ENCODE measurements around the gene KCNQ1.

The KCNQ1 gene

DNA sequence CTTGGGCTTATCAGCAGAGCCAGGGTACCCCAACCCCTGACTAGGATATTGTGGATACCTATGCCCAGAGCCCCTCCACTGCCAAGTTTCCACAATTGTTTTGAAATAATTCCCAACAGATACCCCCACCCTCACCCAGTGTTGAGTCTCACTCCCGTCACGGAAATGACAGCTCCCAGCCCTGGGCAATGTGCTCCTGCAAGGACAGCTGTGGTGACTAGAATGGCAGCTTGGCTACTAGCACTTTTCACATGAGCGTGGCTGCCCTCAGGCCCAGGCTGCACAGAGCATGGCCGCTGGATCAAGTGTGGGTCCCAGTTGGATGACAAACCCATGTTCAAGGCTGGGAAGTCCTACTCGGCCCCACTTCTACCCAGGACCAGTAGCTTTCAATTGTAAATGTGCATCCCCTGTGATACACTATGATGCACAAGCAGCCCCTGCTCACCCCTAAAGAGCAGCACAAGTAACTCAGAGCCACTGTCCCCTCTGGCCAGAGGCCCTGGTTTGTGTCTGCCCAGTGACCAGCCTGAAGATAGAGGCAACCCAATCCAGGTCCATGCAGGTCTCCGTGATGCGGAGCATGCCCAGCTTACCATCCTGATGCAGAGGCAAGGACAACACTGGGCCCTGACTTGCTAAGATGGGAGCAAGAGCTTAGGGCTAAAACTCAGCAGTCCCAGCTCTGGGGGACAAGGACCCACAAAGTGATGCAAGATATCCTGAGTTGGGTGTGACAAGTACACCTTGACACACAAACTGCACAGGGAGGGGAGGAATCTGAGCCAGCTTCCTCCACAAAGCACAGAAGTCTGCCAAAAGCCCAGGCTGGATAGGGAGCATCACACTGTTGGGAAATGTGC, 241.8 kb downstream of the KCNQ1 start:
- peaks cover 10% of the 10 kb centered on the region for H3K36me3 ChIP-seq
- no peak for DNase-seq
- H3K4me3 ChIP-seq (ENCODE audit: low read depth, low read length) = no peak overlapping the region
- H3K27me3 ChIP-seq (ENCODE audit: insufficient read depth, low read depth, severe bottlenecking) = no peaks in the 10 kb centered on the region
- TF ChIP-seq, protein P1, sequence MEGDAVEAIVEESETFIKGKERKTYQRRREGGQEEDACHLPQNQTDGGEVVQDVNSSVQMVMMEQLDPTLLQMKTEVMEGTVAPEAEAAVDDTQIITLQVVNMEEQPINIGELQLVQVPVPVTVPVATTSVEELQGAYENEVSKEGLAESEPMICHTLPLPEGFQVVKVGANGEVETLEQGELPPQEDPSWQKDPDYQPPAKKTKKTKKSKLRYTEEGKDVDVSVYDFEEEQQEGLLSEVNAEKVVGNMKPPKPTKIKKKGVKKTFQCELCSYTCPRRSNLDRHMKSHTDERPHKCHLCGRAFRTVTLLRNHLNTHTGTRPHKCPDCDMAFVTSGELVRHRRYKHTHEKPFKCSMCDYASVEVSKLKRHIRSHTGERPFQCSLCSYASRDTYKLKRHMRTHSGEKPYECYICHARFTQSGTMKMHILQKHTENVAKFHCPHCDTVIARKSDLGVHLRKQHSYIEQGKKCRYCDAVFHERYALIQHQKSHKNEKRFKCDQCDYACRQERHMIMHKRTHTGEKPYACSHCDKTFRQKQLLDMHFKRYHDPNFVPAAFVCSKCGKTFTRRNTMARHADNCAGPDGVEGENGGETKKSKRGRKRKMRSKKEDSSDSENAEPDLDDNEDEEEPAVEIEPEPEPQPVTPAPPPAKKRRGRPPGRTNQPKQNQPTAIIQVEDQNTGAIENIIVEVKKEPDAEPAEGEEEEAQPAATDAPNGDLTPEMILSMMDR (IDR thresholded peaks at IDR 0.05; ENCODE audit: low read depth, low read length) = no peak
- H3K9me3 ChIP-seq (ENCODE audit: severe bottlenecking) = no peaks in the 10 kb centered on the region
- H3K27ac ChIP-seq = no peak overlapping the region

DNA sequence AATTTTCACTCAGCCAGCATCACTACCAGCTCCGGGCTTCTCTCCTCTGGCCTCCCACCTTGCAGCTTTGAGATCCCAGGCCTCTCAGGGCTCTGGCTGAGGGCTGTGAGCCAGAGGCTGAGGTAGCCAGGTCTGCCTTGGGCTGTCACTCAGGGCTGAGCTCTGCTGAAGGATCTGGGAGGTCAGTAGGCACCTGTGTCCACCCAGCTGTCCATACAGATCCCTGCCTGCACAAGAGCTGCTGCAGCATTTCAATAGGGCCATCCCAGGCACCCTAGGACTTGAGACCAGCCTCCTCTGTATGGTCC, 242.4 kb downstream of the KCNQ1 start:
- Histone ChIP-seq H3K4me3 (ENCODE audit: low read depth, low read length) (no peak overlapping the region), H3K9me3 (ENCODE audit: severe bottlenecking) (no peaks in the 10 kb centered on the region), H3K27ac (no peak overlapping the region), H3K36me3 (peaks cover 10% of the 10 kb centered on the region), H3K27me3 (ENCODE audit: insufficient read depth, low read depth, severe bottlenecking) (no peaks in the 10 kb centered on the region)
- no peak for DNase-seq
- TF ChIP-seq, protein P1 (IDR thresholded peaks at IDR 0.05; ENCODE audit: low read depth, low read length) = no peak

DNA sequence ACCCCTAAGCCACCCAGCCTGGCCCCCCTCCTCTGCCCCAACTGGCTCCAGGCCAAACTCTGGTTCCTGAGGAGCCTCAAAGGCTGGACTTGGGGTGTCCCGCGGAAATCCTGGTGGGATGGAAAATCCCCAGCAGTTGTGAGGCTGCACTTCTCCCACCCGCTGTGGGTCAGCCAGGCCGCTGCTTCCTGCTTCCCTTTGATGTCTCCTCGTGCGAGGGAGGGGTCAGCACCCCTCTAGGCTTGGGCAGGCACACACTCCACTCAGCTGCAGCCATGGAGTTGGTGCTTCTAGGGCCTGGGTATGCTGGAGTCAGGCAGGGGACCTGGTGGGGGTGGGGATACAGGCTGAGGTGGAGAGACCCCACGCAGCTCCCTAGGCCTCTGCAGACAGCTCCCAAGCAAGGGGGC, 243.0 kb downstream of the KCNQ1 start:
- Histone ChIP-seq H3K9me3 (ENCODE audit: severe bottlenecking) (no peaks in the 10 kb centered on the region), H3K27me3 (ENCODE audit: insufficient read depth, low read depth, severe bottlenecking) (no peaks in the 10 kb centered on the region), H3K4me3 (ENCODE audit: low read depth, low read length) (no peak overlapping the region), H3K36me3 (peaks cover 10% of the 10 kb centered on the region), H3K27ac (no peak overlapping the region)
- TF ChIP-seq, protein P1 (IDR thresholded peaks at IDR 0.05; ENCODE audit: low read depth, low read length) = no peak
- DNase-seq = no peak

DNA sequence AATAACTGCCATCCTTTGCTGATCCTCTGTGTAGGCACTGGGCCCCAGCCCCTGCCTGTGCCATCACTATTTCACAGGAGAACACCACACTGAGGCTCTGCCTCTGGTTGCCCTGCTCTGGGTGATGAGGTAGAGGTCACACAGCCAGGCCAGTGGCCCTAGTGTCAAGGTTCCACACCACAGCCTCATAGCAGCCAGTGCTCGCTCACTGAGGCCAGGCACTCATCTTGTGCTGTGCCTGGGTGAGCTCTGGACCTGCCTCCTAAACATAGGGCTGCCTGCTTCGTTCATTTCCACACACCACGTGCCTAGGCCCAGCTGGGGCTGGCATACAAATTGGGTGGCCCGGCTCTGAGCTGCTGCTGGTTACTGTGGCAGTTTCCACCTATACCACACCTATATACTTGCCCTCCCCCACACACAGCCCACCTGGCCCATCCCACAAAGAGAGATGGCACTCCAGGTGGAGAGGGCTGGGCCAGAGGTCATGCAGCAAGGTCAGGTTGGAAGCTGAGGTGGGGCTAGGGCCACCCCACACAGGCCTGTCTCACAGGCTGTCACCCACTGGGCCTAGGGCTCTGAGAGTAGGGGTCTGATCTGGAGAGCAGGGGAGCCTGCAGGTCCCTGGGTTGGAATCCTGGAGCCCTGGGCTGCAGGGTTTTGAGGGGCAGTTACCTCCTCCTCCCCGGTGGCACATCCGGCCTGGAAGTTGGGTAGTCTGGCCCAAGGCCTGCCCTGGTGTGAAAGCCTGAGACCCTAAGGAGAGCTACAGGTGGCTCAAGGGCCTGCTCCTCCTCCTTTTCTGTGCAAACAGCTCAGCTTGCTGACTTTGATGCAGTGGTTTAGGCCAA, 243.8 kb downstream of the KCNQ1 start:
- Histone ChIP-seq H3K4me3 (ENCODE audit: low read depth, low read length) (no peak overlapping the region), H3K36me3 (peaks cover 10% of the 10 kb centered on the region), H3K27me3 (ENCODE audit: insufficient read depth, low read depth, severe bottlenecking) (no peaks in the 10 kb centered on the region), H3K9me3 (ENCODE audit: severe bottlenecking) (no peaks in the 10 kb centered on the region), H3K27ac (no peak overlapping the region)
- DNase-seq = no peak
- TF ChIP-seq, protein P1 (IDR thresholded peaks at IDR 0.05; ENCODE audit: low read depth, low read length) = no peak

DNA sequence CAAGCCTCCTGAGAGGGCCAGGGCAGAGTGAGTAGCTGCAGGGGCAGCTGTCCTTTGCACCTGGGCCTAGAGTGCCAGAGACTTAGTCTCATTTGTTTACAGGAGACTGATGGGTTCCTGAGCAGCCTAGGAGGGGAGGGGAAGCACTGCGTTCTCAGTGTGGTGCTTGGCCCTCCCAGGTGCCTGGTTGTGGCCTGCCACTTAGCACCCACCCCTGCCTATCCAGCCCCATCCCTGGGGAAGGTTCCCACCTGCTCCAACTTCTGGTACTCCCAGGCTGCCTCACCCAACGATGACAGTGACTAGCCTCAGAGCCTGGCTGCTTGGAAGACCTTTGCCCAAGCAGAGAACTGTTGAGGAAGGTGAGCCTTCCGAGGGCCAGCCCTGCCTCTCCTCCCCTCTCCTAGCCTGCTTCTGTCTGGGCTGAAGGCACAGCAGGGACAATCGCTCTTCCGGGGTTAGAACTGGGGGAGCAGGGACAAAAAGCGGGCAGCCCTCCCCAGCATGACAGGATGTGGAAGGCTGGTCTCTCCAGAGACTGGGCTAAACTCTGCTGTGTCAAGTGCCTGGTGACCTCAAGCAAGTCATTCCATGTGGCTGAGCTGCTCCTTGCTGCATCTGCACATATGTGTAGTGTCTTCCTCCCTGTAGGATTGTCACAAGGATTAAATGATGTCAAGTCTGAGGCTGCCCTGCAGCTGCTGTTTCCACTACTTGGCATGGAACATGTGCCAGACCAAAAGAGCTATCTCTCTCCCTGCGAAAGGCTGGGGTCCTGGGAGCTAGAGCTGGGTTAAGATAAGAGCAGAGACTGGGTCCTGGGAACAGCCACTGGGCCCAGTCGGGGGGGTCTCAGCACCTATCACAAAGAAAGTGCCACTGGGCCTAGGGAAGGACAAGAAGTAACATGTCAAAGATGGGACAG, 245.1 kb downstream of the KCNQ1 start:
- TF ChIP-seq, protein P1 (IDR thresholded peaks at IDR 0.05; ENCODE audit: low read depth, low read length) = no peak
- Histone ChIP-seq H3K4me3 (ENCODE audit: low read depth, low read length) (no peak overlapping the region), H3K27me3 (ENCODE audit: insufficient read depth, low read depth, severe bottlenecking) (no peaks in the 10 kb centered on the region), H3K27ac (no peak overlapping the region), H3K36me3 (peaks cover 8% of the 10 kb centered on the region), H3K9me3 (ENCODE audit: severe bottlenecking) (no peaks in the 10 kb centered on the region)
- no peak for DNase-seq
